WTC11 (cell line): Measurements from ENCODE around the gene MIGA1.

Experiments used
- ATF3 ChIP-seq: sonication (generic); formaldehyde crosslinking; conservative IDR thresholded peaks from 2 replicates; pipeline ENCODE4 v1.8.1; 2022; ENCODE audit warnings: mild to moderate bottlenecking, missing genetic modification reagents
- CREB1 ChIP-seq: sonication (generic); formaldehyde crosslinking; IDR thresholded peaks from 2 replicates; pipeline ENCODE4 v1.8.0; 2023; ENCODE audit warnings: mild to moderate bottlenecking, missing genetic modification reagents
- CTCF ChIP-seq: fragments of 200-600 bp; IDR thresholded peaks from 2 replicates; pipeline ENCODE4 v1.8.0; 2022; ENCODE audit warnings: antibody characterized with exemption
- ESRRA ChIP-seq: sonication (generic); formaldehyde crosslinking; IDR thresholded peaks from 2 replicates; pipeline ENCODE4 v1.8.1; 2022; ENCODE audit warnings: mild to moderate bottlenecking, missing genetic modification reagents, borderline replicate concordance
- NFYB ChIP-seq: sonication (generic); formaldehyde crosslinking; conservative IDR thresholded peaks from 2 replicates; pipeline ENCODE4 v1.8.0; 2022; ENCODE audit warnings: low read depth, missing genetic modification reagents
- NR2C2 ChIP-seq: sonication (generic); formaldehyde crosslinking; IDR thresholded peaks from 2 replicates; pipeline ENCODE4 v1.8.0; 2022; ENCODE audit warnings: mild to moderate bottlenecking, missing genetic modification reagents
- ZBTB21 ChIP-seq: sonication (generic); formaldehyde crosslinking; IDR thresholded peaks from 2 replicates; pipeline ENCODE4 v1.8.1; 2023; ENCODE audit warnings: mild to moderate bottlenecking, missing genetic modification reagents, borderline replicate concordance
- ZNF281 ChIP-seq: sonication (generic); formaldehyde crosslinking; IDR thresholded peaks from 2 replicates; pipeline ENCODE4 v1.8.0; 2023; ENCODE audit warnings: mild to moderate bottlenecking, missing genetic modification reagents

GRCh38 chr1:77882411-77882810 lies 103.0 kb downstream of the MIGA1 start:
- TF ChIP-seq NR2C2 (CRISPR knock-in tag), result no peak
- no peak for TF ChIP-seq ZBTB21 (CRISPR knock-in tag)
- no peak for TF ChIP-seq ZNF281 (CRISPR knock-in tag)
- no peak for TF ChIP-seq CTCF
- no peak for TF ChIP-seq ATF3 (CRISPR knock-in tag)
- TF ChIP-seq CREB1 (CRISPR knock-in tag), result no peak
- TF ChIP-seq ESRRA (CRISPR knock-in tag), result no peak
- TF ChIP-seq NFYB (CRISPR knock-in tag), result no peak
